ENCODE results near the gene TRIM14. TPM values are rescaled to one million over a fixed set of nuclear protein-coding genes. Genes with fewer than 3 reads are reported as not detected.

TRIM14 gene
- total RNA-seq, 2 donors from 2014 or later, result 2.1 to 4.9 TPM

- Histone ChIP-seq H3K9me3 (no peaks in the 10 kb centered on the region), H3K36me3 (replicated peaks in 1 of 2; ENCODE audit: insufficient read depth in 1 of 2, low read depth in 2 of 2) (no peaks in the 10 kb centered on the region), H3K27ac (no peak overlapping the region), H3K27me3 (no peaks in the 10 kb centered on the region), H3K4me3 (no peak overlapping the region), H3K4me1 (peaks cover 6% of the 10 kb centered on the region)
- no peak for TF ChIP-seq CTCF (IDR thresholded peaks at IDR 0.05)
- no peak for TF ChIP-seq POLR2A (IDR thresholded peaks at IDR 0.05)
- no peak for ATAC-seq
- no peak for DNase-seq
- intact Hi-C loops (cut with DNase I), result no loop called here
These were observed 18.6 kb downstream of the TRIM14 start for GRCh38 chr9:98100456-98100855.

- DNase-seq, result no peak
- intact Hi-C loops (cut with DNase I), result no loop called here
- Histone ChIP-seq H3K36me3 (replicated peaks in 1 of 2; ENCODE audit: insufficient read depth in 1 of 2, low read depth in 2 of 2) (no peaks in the 10 kb centered on the region), H3K9me3 (no peaks in the 10 kb centered on the region), H3K4me3 (no peak overlapping the region), H3K27me3 (no peaks in the 10 kb centered on the region), H3K27ac (no peak overlapping the region), H3K4me1 (peaks cover 6% of the 10 kb centered on the region)
- 43 to 68% methylated on average over 5 of the region's 5 CpGs for WGBS, 2 donors
- no peak for ATAC-seq
- no peak for TF ChIP-seq CTCF (IDR thresholded peaks at IDR 0.05)
- no peak for TF ChIP-seq POLR2A (IDR thresholded peaks at IDR 0.05)
These were observed 19.1 kb downstream of the TRIM14 start for GRCh38 chr9:98099898-98100297.

GRCh38 chr9:98099346-98099745 is 19.7 kb downstream of the TRIM14 start:
- no peak for DNase-seq
- no peak for ATAC-seq
- Histone ChIP-seq H3K27me3 (no peaks in the 10 kb centered on the region), H3K36me3 (replicated peaks in 1 of 2; ENCODE audit: insufficient read depth in 1 of 2, low read depth in 2 of 2) (no peaks in the 10 kb centered on the region), H3K4me1 (peaks cover 6% of the 10 kb centered on the region), H3K4me3 (no peak overlapping the region), H3K27ac (no peak overlapping the region), H3K9me3 (no peaks in the 10 kb centered on the region)
- WGBS, 2 donors, result 92 to 100% methylated on average over 2 of the region's 2 CpGs
- TF ChIP-seq POLR2A (IDR thresholded peaks at IDR 0.05) (no peak), CTCF (IDR thresholded peaks at IDR 0.05) (no peak)
- intact Hi-C loops (cut with DNase I), result no loop called here

GRCh38 chr9:98097836-98098235 is 21.2 kb downstream of the TRIM14 start:
- Histone ChIP-seq H3K27me3 (no peaks in the 10 kb centered on the region), H3K4me1 (peaks cover 6% of the 10 kb centered on the region), H3K36me3 (replicated peaks in 1 of 2; ENCODE audit: insufficient read depth in 1 of 2, low read depth in 2 of 2) (no peaks in the 10 kb centered on the region), H3K9me3 (no peaks in the 10 kb centered on the region), H3K4me3 (no peak overlapping the region), H3K27ac (no peak overlapping the region)
- DNase-seq (peak in 1 of 4 donors; percentile 31), ATAC-seq (peak; percentile 47)
- intact Hi-C loops (cut with DNase I), result no loop called here
- 71 to 76% methylated on average over 4 of the region's 4 CpGs for WGBS, 2 donors
- TF ChIP-seq CTCF (IDR thresholded peaks at IDR 0.05) (no peak), POLR2A (IDR thresholded peaks at IDR 0.05) (no peak)

GRCh38 chr9:98096091-98096490 is 22.9 kb downstream of the TRIM14 start:
- Histone ChIP-seq H3K27ac (no peak overlapping the region), H3K4me1 (peaks cover 6% of the 10 kb centered on the region), H3K9me3 (no peaks in the 10 kb centered on the region), H3K4me3 (no peak overlapping the region), H3K27me3 (no peaks in the 10 kb centered on the region), H3K36me3 (replicated peaks in 1 of 2; ENCODE audit: insufficient read depth in 1 of 2, low read depth in 2 of 2) (no peaks in the 10 kb centered on the region)
- ATAC-seq, result no peak
- TF ChIP-seq CTCF (IDR thresholded peaks at IDR 0.05), result no peak
- no peak for TF ChIP-seq POLR2A (IDR thresholded peaks at IDR 0.05)
- 96 to 98% methylated on average over 5 of the region's 5 CpGs for WGBS, 2 donors
- intact Hi-C loops (cut with DNase I), result no loop called here
- no peak for DNase-seq
